WERI-Rb-1 (cell line): ENCODE measurements around the gene CIAO2B.
"Not testable (repeated sequence)": the region's sequence is repeated elsewhere in the genome, so short reads cannot be mapped to it uniquely, and the experiment has no call there.

ENCODE experiments used
- DNase-seq: peaks from one replicate; pipeline ENCODE4 v3.0.0-alpha.2; 2020
- H3K27ac ChIP-seq: fragments of 250-450 bp; sonication (Bioruptor Pico); 2 replicates; pipeline ENCODE4 v1.5.1; 2020; ENCODE audit warnings: mild to moderate bottlenecking, moderate library complexity
- H3K27me3 ChIP-seq: fragments of 250-450 bp; sonication (Bioruptor Pico); 2 replicates; pipeline ENCODE4 v1.5.1; 2021; ENCODE audit warnings: mild to moderate bottlenecking, low read depth, moderate library complexity; ENCODE audit not compliant: insufficient read depth, severe bottlenecking
- H3K36me3 ChIP-seq: fragments of 250-450 bp; sonication (Bioruptor Pico); 2 replicates; pipeline ENCODE4 v1.5.1; 2020; ENCODE audit warnings: mild to moderate bottlenecking, moderate library complexity
- H3K4me3 ChIP-seq: 2 replicates; pipeline ENCODE4 v1.5.1; 2011; ENCODE audit warnings: low read depth, mild to moderate bottlenecking, control low read depth, low read length
- H3K9me3 ChIP-seq: fragments of 250-450 bp; sonication (Bioruptor Pico); 2 replicates; pipeline ENCODE4 v1.5.1; 2021; ENCODE audit warnings: mild to moderate bottlenecking, moderate library complexity; ENCODE audit not compliant: severe bottlenecking
- TF ChIP-seq, protein P1 (sequence below): IDR thresholded peaks from 2 replicates; pipeline ENCODE4 v1.5.1; 2011; ENCODE audit warnings: low read depth, mild to moderate bottlenecking, control low read depth, inconsistent platforms, low read length

Gene CIAO2B

DNA sequence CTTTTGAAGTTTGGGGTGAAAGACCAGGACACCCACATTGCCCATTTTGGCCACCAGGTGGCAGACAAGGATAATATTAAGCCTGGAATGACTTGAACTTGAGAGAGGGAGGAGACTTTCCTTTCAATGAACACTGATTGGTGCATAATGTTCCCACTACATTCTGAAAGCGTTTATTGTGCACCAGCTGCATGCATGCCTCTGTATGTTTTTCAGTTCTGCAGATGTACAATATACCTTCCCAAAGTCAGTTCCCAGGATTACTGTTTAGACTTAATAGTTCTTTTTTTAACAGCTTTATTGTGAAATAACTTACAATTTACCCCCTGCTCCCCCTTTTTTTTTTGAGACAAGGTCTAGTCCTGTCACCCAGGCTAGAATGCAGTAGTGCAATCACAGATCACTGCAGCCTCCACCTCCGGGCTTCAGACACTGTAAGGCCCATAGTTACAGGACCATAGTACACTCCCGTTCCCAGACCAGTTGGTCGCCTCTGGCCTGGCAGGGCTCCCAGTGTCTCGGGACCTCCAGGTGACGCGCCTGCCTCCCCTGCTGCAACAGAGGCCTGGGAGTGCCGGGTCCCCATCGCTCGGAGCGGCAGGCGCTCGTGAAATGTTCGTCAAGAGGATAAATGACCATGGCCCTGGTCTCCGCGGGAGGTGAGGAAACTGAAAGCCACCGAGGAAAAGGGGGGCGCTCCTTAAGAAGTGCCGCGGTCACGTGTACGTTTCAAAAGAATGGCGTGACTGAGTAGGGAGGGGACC, 13.3 kb upstream of the CIAO2B start:
- no peaks in the 10 kb centered on the region for H3K27me3 ChIP-seq
- H3K9me3 ChIP-seq: peaks cover 7% of the 10 kb centered on the region
- H3K27ac ChIP-seq: peak overlapping the region; percentile 24; the same call in 1 of the 2 replicates
- no peak overlapping the region for H3K4me3 ChIP-seq
- peak; percentile 81 for DNase-seq
- H3K36me3 ChIP-seq: peaks cover 10% of the 10 kb centered on the region
- TF ChIP-seq, protein P1, sequence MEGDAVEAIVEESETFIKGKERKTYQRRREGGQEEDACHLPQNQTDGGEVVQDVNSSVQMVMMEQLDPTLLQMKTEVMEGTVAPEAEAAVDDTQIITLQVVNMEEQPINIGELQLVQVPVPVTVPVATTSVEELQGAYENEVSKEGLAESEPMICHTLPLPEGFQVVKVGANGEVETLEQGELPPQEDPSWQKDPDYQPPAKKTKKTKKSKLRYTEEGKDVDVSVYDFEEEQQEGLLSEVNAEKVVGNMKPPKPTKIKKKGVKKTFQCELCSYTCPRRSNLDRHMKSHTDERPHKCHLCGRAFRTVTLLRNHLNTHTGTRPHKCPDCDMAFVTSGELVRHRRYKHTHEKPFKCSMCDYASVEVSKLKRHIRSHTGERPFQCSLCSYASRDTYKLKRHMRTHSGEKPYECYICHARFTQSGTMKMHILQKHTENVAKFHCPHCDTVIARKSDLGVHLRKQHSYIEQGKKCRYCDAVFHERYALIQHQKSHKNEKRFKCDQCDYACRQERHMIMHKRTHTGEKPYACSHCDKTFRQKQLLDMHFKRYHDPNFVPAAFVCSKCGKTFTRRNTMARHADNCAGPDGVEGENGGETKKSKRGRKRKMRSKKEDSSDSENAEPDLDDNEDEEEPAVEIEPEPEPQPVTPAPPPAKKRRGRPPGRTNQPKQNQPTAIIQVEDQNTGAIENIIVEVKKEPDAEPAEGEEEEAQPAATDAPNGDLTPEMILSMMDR: peak; percentile 67

DNA sequence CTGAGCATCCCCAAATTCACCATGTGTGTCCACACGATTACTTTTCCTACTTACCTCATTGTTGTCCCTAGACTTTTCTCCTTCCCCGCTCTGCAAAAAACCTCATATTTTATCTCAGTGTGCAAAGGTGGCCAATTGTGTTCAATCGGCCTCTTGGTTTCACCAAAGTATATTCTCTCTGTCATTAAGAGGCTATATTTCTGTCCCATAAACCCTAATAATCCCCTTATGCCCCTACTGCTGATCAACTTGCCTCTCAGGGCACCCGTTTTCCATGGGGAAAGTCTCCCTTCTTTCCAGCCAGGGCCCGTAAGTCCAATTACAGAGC, 12.7 kb upstream of the CIAO2B start:
- TF ChIP-seq, protein P1: no peak
- Histone ChIP-seq H3K36me3 (peaks cover 16% of the 10 kb centered on the region), H3K27me3 (no peaks in the 10 kb centered on the region), H3K4me3 (no peak overlapping the region), H3K27ac (peak overlapping the region; percentile 24; the same call in 1 of the 2 replicates), H3K9me3 (peaks cover 6% of the 10 kb centered on the region)
- DNase-seq: no peak

DNA sequence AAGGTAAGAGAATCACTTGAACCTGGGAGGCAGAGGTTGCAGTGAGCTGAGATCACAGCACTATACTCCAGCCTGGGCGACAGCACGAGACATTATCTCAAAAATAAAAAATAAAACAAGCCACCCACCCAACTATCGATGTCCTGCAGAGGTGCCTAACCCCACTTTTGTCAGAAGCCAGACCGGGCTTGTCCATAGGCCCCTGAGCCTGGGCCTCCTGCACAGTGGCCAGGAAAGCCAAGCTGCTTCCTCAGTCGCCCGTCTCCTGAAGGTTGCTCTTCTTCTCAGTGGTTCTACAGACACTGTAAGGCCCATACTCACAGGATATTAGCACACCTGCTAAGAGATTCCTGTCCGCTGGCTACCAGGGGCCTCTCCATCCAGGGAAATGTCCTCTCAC, 12.3 kb upstream of the CIAO2B start:
- peaks cover 2% of the 10 kb centered on the region for H3K9me3 ChIP-seq
- no peaks in the 10 kb centered on the region for H3K27me3 ChIP-seq
- H3K36me3 ChIP-seq: peaks cover 20% of the 10 kb centered on the region
- no peak overlapping the region for H3K27ac ChIP-seq
- TF ChIP-seq, protein P1: no peak
- no peak overlapping the region for H3K4me3 ChIP-seq
- no peak for DNase-seq

DNA sequence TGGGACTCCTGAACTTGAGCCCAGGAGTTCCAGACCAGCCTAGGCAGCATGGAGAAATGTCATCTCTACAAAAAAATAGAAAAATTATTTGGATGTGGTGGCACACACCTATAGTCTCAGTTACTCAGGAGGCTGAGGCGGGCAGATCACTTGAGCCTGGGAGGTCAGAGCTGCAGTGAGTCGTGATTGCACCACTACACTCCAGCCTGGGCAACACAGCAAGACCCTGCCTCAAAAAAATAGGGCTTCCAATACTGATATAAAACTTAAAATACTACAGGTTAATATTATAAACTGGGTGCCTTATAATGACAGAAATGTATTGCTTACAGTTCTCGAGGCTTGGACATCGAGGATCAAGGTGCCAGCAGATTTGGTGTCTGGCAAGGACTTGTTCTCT, 11.7 kb upstream of the CIAO2B start:
- TF ChIP-seq, protein P1: no peak
- H3K9me3 ChIP-seq: no peaks in the 10 kb centered on the region
- H3K27me3 ChIP-seq: no peaks in the 10 kb centered on the region
- peaks cover 26% of the 10 kb centered on the region for H3K36me3 ChIP-seq
- no peak for DNase-seq
- no peak overlapping the region for H3K4me3 ChIP-seq
- no peak overlapping the region for H3K27ac ChIP-seq

DNA sequence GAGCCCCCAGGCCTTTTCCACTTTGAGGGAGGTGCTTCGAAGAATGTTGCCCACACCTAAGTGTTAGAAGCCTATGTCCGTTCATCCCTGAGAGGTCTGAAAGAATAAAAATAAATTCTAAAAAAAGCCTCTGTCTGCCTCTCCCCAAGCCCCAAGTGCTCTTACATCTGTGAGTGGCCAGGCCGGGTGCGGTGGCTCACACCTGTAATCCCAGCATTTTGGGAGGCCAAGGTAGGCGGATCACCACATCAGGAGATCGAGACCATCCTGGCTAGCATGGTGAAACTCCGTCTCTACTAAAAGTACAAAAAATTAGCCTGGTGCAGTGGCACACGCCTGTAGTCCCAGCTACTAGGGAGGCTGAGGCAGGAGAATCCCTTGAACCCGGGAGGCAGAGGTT, 10.8 kb upstream of the CIAO2B start:
- H3K36me3 ChIP-seq: peaks cover 35% of the 10 kb centered on the region
- H3K4me3 ChIP-seq, DNase-seq, H3K27me3 ChIP-seq, H3K9me3 ChIP-seq, H3K27ac ChIP-seq: not testable (repeated sequence)

DNA sequence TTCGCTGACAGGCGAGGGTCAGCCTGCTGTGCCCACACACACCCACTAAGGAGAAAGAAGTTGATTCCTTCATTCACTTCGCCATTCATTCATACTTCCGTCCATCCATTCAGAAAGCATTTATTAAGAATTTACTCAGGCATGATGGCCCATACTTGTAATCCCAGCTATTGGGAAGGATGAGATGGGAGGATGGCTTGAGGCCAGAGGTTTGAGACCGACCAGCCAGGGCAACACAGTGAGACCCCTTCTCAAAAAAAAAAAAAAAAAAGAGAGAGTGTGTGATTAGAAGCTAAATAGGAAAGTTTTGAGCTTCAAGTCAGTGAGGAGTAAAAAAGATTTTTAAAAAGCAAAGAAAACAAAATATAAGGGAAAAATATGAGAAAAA, 9.8 kb upstream of the CIAO2B start:
- peaks cover 45% of the 10 kb centered on the region for H3K36me3 ChIP-seq
- H3K4me3 ChIP-seq: no peak overlapping the region
- no peak overlapping the region for H3K27ac ChIP-seq
- no peak for DNase-seq
- no peaks in the 10 kb centered on the region for H3K27me3 ChIP-seq
- TF ChIP-seq, protein P1: no peak
- no peaks in the 10 kb centered on the region for H3K9me3 ChIP-seq
